ENCODE results near the gene UBE2H.
A peak's percentile ranks its signal among the peaks of the same experiment; 100 is the strongest.
"Not testable (repeated sequence)": the region's sequence is repeated elsewhere in the genome, so short reads cannot be mapped to it uniquely, and the experiment has no call there.

Gene UBE2H

DNA sequence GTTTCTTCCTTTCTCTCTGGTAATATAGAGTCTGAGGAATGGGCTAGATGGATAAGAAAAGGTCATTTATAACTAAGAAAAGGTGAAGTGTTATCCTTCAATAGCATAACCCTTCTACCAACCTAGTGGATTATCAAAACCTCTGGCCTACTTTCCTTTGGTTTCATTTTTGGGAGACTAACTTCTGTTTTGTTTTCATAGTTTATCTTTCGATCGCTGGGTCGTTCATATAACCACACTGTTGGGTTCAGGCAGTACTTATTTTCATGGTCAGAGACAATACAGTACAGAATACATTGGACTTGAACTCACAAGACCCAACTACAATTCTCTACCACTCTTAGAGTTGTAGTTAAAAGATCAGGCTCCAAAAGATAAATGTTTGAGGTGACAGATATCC is 86.5 kb downstream of the UBE2H start:
- DNase-seq = no peak

DNA sequence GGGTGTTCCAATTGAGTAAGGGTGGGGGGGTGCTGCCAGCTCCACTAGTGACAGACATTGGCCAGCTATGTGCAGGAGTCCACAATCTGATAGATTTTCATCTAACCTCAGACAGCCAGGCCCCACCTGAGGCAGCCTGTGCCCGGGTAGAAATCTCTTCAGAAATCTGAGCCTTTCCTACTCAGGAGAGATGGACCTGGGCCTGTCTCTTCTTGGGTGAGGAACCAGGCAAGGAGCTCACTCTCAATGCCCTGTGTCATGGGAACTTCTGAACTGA is 86.9 kb downstream of the UBE2H start:
- DNase-seq = no peak

GRCh38 chr7:129865093-129865924 is 87.5 kb downstream of the UBE2H start:
- DNase-seq = no peak

GRCh38 chr7:129864676-129865075 is 88.1 kb downstream of the UBE2H start:
- not testable (repeated sequence) for DNase-seq

DNA sequence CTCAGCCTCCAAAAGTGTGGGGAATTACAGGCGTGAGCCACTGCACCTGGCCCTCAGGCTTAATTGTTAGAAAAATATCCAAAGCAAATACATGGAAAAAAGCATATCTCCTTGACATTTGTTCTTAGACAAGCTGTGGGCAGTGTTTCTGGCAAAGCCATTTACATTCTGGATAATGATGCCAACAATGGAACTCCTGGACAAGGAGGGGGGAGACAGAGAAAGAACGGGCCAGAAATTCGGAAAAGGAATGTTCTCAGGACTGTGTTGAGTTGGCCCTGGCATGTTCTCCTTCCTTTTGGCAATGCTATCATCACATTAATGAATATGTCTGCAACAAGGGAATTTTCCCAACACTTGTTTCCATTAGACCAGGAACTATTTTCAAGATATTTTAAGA is 88.7 kb downstream of the UBE2H start:
- DNase-seq = peak; percentile 89

GRCh38 chr7:129862682-129863081 is 90.1 kb downstream of the UBE2H start:
- DNase-seq = no peak

DNA sequence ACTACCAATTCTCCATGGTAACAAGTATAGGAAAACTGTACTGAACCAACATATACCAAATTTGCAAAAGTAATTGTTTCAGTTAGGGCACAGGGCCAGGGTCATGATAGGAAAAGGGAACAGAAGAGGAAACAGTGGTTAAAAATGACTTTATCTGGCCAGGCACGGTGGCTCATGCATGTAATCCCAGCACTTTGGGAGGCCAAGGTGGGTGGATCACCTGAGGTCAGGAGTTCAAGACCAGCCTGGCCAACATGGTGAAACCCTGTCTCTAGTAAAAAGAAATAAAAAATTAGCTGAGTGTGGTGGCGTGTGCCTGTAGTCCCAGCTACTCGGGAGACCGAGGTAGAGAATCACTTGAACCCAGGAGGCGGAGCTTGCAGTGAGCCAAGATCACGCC is 92.0 kb downstream of the UBE2H start:
- not testable (repeated sequence) for DNase-seq

- DNase-seq = no peak
Observed at GRCh38 chr7:129859183-129859582, 93.6 kb downstream of the UBE2H start.

GRCh38 chr7:129858490-129858889 is 94.3 kb downstream of the UBE2H start:
- DNase-seq = no peak

DNA sequence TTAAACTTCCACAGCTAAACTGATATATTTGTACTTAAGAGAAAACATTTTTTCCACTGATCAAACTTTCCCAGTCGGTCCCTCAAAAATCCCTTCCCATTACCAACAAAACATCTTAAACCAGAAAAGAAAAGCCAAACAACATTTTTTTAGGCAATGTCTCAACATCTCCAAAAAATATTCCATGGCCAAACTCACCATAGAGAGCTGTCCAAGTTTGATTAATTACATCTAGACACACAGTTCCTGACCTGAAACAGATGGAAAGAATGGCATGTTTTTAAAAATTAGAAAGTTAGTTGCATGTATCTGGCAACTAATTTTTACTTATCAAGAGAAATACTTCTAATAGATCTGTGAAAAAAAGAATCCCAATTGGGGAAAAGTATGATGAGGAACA is 95.4 kb downstream of the UBE2H start:
- no peak for DNase-seq

DNA sequence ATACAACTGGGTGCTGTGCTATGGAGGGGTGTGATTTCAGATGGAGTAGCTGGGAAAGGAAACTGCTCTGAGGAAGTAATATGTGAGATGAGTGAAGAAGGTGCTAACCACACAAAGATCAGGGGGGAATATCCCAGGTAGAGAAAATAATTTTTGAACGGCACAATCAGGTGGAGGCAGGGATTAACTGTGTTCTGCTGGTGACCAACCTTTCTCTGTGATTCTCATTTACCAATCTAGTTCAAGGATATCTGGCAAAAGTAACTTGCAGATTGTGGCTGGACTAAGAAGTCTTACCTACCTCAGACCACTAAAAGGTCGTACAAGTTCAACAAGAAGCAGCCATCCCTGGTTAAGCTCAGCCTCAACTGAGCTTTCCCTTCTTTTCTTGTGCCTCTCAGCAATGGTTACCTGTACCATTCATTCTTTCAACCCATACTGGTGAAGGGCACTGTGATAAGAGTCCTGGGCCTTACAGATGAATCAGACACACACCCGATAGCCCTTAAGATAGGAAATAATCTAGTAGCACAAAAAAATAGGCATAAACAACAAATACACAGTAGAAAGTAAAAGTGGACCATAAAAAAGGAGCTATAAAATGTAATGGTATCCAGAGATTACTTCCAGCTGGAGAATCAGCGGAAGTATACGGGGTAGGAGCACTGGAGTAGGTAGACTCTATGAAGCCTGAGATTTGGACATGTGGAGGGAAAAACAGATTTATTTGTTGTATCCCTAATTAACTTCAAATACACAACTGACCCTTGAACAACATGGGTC is 96.6 kb downstream of the UBE2H start:
- DNase-seq = no peak

DNA sequence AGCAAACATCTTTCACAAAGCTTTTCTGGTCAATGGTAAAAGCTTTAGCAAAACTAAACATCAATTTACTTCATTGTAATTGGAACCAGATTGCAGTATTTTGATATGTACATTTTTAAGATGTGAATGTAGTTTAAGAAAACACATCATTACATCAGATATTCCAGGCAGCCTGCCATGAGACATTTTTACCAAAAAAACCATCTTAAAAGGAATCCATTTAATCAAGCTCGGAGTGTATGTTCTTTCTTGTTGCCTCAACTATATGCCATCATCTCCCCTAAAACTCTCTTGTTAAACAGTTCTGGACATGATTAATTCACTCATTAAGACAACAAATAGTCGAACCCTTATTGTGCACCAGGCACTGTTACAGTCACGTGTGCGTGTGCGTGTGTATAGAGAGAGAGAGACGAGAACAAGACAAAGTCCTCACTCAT is 97.5 kb downstream of the UBE2H start:
- DNase-seq = no peak

DNA sequence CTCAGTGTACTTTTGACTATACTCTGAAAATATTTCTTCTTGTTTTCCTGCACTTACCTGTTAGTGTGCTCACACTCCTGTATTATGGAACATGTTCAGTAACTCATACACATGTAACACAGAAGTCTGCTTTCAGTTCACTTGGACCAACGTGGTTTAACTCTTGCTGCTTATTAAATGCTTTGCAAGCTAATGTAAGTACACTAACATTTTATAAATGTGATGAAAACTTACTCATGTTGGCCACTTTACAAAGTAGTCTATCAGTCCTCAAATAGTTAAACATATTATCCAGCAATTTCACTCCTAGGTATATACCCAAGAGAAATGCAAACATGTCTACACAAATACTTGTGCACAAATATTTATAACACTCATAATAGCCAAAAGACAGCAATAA is 98.4 kb downstream of the UBE2H start:
- DNase-seq = no peak

DNA sequence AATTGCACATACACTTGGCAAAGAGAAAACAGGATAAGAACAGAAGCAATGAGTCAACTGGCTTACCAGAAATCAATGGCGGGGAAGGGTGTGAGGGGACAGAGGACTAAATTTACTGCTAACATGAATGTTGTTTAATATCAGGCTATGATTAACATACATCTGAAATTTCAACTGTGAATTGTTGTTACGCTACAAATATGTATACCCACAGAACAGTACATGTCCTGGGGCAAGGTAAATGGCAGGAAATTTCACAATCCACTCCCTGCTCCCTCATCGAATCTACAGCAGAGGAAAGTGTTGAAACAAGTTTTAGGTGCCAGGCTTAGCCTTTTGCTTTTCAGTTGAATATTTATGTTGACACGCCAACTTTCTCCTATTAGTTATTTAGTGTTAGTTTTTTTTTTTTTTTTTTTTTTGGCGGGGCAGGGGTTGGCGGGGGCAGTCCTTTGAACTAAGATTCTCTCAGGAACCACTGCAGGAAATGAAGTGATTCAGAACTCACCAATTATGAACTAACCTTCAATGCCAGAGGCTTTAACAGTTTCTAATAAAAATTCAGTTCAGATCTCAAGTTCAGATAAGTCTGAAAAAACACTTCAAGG is 99.0 kb downstream of the UBE2H start:
- DNase-seq = no peak

DNA sequence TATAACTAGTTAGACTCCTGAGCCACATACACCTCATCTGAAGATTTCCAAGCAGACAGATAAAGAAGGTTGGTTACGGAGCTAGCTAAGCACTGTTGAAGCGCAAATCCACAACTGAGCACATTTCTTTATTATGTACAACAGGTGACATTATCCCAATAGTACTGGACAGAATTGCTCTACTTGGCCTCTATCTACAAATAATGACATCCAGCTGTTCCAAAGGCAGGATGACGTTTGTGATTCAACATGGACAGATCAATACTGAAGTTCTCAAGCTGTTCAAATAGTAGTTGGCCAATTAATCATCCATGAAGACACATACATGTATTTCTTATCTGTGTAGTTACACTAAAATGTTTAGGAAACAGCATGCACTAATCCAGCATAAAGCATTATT is 101.0 kb downstream of the UBE2H start:
- DNase-seq = peak; percentile 94

DNA sequence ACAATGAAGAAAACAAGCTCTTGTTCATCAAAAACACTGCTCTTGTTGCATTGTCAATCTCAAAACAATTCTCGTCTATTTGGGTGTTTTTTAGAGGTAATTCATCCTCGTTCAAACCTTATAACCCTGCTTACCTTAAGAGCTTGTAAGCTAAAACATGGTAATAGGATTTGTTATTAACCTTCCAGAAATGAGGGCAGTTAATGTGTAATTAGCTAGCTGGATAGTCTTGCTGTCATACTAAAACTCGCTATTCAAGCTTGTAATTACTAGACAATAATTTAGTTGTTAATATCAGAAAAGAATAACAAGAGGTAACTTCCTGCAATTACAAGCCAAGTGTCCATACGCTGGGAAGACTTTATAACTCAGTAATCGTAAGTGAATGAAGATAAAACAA is 101.6 kb downstream of the UBE2H start:
- peak; percentile 51 for DNase-seq

DNA sequence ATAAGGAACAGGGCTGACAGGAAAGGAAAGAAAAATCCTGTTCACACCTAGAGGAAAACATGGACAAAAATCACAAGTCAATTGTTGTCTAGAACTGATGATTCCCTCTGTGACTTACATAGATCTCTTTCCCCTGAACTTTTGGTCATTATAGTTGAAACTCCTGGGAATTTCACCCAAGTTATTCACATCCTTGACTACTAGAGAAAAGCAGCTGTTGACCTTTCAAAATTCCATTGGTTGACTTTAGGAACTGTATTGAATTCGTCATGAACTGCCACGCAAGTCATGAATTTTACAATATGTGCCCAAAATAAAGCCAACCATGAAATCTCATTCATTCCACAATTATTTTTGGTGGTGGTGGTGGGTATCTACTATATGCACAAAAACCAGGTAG is 104.3 kb downstream of the UBE2H start:
- DNase-seq = no peak

GRCh38 chr7:129845972-129846327 is 106.8 kb downstream of the UBE2H start:
- DNase-seq = no peak

DNA sequence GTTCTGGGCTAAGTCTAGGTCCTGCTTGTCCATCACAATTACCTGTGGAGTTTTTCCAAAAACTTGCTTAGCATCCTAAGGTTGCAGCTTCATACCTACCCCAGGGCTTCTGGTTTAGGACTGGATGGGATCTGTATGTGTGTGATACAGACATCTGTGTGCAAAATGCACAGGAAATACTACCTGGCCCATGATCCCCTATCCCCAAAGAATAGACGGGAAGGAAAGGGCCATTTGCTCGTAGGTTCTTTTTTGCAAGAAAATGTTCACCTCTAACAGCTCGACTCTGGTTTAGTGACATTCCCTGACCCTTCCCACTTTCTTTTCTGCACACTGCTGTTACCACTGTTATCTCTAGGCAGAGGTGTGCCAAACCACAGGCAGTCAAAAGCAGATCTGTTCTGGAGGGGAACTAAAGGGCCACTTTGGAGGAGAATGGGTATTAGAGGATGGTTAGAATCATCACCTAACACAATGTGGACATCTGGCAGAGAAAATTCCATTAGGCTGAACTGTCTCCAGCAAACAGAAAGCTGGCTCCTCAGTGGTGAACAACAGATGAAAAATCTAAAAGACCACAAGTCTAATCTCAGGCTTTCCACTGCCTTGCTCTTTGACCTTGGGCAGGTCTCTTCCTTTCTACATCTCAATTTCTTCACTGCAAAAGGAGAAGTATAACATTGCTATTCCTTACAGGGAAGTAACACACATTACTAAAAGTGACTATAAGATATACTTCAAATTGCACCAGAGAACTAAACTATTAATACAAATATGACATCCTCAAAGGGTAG is 107.4 kb downstream of the UBE2H start:
- DNase-seq = no peak

DNA sequence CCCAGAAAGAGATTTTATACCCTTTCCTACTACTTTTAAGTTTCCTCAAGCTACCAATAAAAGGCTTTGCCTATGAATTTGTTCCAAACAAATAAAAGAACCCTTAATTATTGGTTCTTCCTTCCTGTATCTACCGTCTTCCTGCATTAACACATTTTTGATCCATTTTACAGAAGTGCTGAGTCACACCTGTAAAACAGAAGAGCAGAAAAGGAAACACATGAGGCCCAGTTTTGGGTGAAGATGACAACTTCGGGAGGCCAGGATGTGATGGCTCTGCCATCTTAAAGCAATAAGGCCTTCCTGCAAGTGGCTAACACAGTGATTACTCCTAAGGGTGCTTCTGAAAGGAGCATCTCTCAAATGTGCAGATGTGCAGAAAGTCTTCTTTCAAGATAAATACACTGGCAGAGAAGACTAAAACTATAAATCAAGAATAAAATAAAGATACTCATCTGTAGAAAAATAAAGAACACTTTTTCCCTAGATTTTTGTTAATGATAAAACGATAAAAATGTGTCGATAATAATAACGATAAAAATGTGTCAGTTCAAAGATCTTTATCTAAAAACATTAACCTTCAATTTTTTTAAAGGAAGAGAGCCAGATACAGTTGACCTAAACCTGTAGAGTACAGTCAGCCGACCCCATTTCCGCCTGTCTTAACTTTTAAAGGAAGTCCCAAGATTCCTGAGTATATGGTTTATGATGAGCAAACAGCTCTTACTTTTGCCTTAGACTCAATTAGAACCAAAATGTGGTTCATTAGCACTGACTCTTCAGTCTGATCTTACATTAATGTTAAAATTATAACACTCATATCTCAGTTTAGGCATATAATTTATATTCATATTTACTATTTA is 108.6 kb downstream of the UBE2H start:
- peak; percentile 53 for DNase-seq

- peak; percentile 96 for DNase-seq
Observed at GRCh38 chr7:129843365-129843898, 109.3 kb downstream of the UBE2H start.

- no peak for DNase-seq
Observed at GRCh38 chr7:129841465-129841864, 111.3 kb downstream of the UBE2H start.
